Panc1 (cell line): ENCODE data around the gene ST8SIA5.

Experiments
- CTCF ChIP-seq: fragments of 450-650 bp; IDR thresholded peaks from 2 replicates; pipeline ENCODE4 v1.5.1; 2017; ENCODE audit warnings: mild to moderate bottlenecking
- POLR2AphosphoS5 ChIP-seq: IDR thresholded peaks from 2 replicates; pipeline ENCODE4 v1.6.1; 2012; ENCODE audit warnings: mild to moderate bottlenecking, low read depth, low read length, moderate library complexity
- SIN3A ChIP-seq: IDR thresholded peaks from 2 replicates; pipeline ENCODE4 v1.6.1; 2012; ENCODE audit warnings: low read depth, mild to moderate bottlenecking, low read length, moderate library complexity, borderline replicate concordance; ENCODE audit not compliant: insufficient read depth
- TCF7L2 ChIP-seq: IDR thresholded peaks from 2 replicates; pipeline ENCODE4 v1.6.1; 2011; ENCODE audit warnings: mild to moderate bottlenecking, low read depth, low read length, inconsistent platforms
- TF ChIP-seq, protein P1 (sequence below), 2 experiments: IDR thresholded peaks; 2 replicates each; pipeline ENCODE4 v1.6.1; 2011 to 2012; ENCODE audit warnings: low read depth in 2 of 2, control low read depth in 1 of 2, low read length in 1 of 2, mild to moderate bottlenecking in 1 of 2, moderate library complexity in 1 of 2; ENCODE audit not compliant: insufficient read depth in 1 of 2

DNA sequence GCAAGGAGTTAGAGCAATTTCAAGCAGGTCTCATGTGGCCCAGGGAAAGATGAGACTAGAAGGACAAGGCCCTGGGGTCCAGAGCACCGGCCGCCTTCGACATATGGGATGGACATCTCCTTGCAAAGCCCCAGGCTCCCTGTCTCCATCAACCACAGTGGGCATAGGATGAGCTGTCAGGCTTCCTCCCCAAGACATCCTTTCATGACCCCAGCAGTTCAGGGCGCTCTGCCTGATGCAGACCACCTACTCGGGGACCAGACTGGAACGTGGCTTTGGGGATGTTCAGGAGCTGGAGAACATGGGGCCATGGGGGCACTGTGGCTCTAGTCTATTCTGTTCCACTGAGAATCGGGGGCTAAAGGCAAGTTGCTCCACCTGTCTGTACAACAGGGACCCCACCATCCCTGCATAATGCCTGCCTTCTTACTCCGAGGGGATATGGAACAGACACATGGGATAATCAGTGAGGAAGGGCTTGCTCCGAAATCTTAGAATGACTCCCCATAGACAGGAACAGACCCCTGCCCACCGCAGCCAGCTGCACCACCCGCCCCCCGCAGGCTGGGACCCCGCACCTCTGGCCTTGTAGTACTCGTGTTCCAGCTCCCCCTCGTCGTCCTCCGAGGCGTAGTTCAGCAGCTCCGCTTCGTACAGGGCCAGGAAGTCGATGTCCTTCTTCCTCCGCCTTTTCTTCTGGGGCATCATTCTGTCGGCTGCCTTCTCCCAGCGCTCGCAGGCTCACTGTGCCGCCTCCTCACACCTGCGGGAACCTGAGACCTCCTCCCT lies 100.3 kb downstream of the ST8SIA5 start:
- TF ChIP-seq CTCF, result no peak
- no peak for TF ChIP-seq POLR2AphosphoS5
- no peak for TF ChIP-seq TCF7L2
- no peak for TF ChIP-seq SIN3A
- TF ChIP-seq, protein P1, sequence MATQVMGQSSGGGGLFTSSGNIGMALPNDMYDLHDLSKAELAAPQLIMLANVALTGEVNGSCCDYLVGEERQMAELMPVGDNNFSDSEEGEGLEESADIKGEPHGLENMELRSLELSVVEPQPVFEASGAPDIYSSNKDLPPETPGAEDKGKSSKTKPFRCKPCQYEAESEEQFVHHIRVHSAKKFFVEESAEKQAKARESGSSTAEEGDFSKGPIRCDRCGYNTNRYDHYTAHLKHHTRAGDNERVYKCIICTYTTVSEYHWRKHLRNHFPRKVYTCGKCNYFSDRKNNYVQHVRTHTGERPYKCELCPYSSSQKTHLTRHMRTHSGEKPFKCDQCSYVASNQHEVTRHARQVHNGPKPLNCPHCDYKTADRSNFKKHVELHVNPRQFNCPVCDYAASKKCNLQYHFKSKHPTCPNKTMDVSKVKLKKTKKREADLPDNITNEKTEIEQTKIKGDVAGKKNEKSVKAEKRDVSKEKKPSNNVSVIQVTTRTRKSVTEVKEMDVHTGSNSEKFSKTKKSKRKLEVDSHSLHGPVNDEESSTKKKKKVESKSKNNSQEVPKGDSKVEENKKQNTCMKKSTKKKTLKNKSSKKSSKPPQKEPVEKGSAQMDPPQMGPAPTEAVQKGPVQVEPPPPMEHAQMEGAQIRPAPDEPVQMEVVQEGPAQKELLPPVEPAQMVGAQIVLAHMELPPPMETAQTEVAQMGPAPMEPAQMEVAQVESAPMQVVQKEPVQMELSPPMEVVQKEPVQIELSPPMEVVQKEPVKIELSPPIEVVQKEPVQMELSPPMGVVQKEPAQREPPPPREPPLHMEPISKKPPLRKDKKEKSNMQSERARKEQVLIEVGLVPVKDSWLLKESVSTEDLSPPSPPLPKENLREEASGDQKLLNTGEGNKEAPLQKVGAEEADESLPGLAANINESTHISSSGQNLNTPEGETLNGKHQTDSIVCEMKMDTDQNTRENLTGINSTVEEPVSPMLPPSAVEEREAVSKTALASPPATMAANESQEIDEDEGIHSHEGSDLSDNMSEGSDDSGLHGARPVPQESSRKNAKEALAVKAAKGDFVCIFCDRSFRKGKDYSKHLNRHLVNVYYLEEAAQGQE (IDR thresholded peaks at IDR 0.05; ENCODE audit: insufficient read depth in 1 of 2, low read depth in 2 of 2, low read length in 1 of 2), result no peak
